Measurements from ENCODE around the gene ZFP90. TPM values are rescaled to one million over a fixed set of nuclear protein-coding genes. Genes with fewer than 3 reads are reported as not detected.

The ZFP90 gene
- total RNA-seq, 1 donor from 2014 or later = 34.8 TPM

DNA sequence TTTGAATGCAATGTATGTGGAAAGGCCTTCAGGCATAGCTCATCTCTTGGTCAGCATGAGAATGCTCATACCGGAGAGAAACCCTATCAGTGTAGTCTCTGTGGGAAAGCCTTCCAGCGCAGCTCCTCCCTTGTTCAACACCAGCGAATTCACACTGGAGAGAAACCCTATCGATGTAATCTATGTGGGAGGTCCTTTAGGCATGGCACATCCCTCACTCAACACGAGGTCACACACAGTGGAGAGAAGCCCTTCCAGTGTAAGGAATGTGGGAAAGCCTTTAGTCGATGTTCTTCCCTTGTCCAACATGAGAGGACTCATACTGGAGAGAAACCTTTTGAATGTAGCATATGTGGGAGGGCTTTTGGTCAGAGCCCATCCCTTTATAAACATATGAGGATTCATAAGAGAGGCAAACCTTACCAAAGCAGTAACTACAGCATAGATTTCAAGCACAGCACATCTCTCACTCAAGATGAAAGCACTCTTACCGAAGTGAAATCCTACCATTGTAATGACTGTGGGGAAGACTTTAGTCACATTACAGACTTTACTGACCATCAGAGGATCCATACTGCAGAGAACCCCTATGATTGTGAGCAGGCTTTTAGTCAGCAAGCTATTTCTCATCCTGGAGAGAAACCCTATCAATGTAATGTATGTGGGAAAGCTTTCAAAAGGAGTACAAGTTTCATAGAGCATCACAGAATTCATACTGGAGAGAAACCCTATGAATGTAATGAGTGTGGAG is 24.7 kb downstream of the ZFP90 start:
- Mint-ChIP-seq H3K36me3 (ENCODE audit: unreplicated experiment) (peaks cover 73% of the 10 kb centered on the region), H3K9me3 (ENCODE audit: unreplicated experiment) (peaks cover 55% of the 10 kb centered on the region), H3K27ac (ENCODE audit: unreplicated experiment) (no peak overlapping the region), H3K4me3 (ENCODE audit: unreplicated experiment) (no peak overlapping the region), H3K27me3 (ENCODE audit: unreplicated experiment) (no peaks in the 10 kb centered on the region), H3K4me1 (ENCODE audit: unreplicated experiment) (no peaks in the 10 kb centered on the region)
- no peak for TF ChIP-seq CTCF (IDR thresholded peaks at IDR 0.05)
- no peak for DNase-seq (ENCODE audit: extremely low spot score, unreplicated experiment)

DNA sequence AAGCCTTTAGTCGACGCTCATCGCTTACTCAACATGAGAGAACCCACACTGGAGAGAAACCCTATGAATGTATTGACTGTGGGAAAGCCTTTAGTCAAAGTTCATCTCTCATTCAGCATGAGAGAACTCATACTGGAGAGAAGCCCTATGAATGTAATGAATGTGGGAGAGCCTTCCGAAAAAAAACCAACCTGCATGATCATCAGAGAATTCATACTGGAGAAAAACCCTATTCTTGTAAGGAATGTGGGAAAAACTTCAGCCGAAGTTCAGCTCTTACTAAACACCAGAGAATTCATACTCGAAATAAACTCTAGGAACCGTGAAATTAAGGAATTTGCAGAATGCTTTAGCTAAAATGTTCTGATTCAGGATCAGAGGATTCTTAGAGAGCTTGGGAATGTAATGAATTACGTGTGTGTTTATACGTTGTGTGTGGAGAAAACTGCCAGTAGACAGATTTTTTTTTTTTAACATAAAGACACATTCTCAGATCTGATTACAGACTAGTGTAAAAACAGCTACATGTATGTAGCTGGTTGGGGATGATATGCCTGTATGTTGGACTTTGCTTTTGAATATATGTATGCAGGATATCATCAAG is 25.4 kb downstream of the ZFP90 start:
- H3K4me1 Mint-ChIP-seq (ENCODE audit: unreplicated experiment) = no peaks in the 10 kb centered on the region
- no peak overlapping the region for H3K27ac Mint-ChIP-seq (ENCODE audit: unreplicated experiment)
- peaks cover 70% of the 10 kb centered on the region for H3K36me3 Mint-ChIP-seq (ENCODE audit: unreplicated experiment)
- no peak overlapping the region for H3K4me3 Mint-ChIP-seq (ENCODE audit: unreplicated experiment)
- no peaks in the 10 kb centered on the region for H3K27me3 Mint-ChIP-seq (ENCODE audit: unreplicated experiment)
- TF ChIP-seq CTCF (IDR thresholded peaks at IDR 0.05) = no peak
- peaks cover 52% of the 10 kb centered on the region for H3K9me3 Mint-ChIP-seq (ENCODE audit: unreplicated experiment)
- DNase-seq (ENCODE audit: extremely low spot score, unreplicated experiment) = no peak

DNA sequence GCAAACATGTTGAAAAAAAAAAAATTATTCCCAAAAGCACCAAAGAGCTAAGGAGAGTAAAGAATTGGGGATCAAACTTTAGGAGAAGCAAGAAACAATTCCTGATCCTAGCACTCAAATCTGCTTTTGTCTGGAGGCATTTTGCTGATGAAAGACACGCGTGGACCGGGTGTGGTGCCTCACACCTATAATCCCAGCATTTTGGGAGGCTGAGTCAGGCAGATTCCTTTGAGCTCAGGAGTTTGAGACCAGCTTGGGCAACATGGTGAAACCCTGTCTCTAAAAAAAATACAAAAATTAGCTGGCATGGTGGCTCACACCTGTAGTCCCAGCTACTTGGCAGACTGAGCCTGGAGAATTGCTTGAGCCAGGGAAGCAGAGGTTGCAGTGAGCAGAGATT is 35.4 kb downstream of the ZFP90 start:
- Mint-ChIP-seq H3K9me3 (ENCODE audit: unreplicated experiment) (peaks cover 42% of the 10 kb centered on the region), H3K4me3 (ENCODE audit: unreplicated experiment) (no peak overlapping the region), H3K27ac (ENCODE audit: unreplicated experiment) (no peak overlapping the region), H3K36me3 (ENCODE audit: unreplicated experiment) (peaks cover 8% of the 10 kb centered on the region), H3K27me3 (ENCODE audit: unreplicated experiment) (no peaks in the 10 kb centered on the region), H3K4me1 (ENCODE audit: unreplicated experiment) (no peaks in the 10 kb centered on the region)
- no peak for TF ChIP-seq CTCF (IDR thresholded peaks at IDR 0.05)
- DNase-seq (ENCODE audit: extremely low spot score, unreplicated experiment) = no peak

DNA sequence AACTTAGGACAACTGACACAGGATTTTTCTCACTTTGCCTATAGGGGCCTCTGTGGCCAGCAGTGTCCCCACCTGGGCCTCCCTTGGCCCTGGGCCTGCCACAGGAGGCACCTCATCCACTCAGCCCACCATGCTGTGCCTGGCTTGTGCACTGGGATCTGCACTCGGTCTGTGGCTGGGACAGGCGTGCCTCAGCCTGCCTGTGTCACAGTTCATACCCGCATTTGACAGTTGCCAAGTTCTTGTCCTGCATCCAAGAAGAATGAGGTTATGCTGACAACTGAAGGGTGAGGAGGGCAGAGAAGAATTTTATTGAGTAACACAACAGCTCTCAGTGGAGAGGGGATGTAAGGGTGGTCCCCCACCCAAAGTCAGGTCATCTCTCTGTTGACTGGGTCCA is 36.0 kb downstream of the ZFP90 start:
- no peak for DNase-seq (ENCODE audit: extremely low spot score, unreplicated experiment)
- peaks cover 36% of the 10 kb centered on the region for H3K9me3 Mint-ChIP-seq (ENCODE audit: unreplicated experiment)
- no peak overlapping the region for H3K4me3 Mint-ChIP-seq (ENCODE audit: unreplicated experiment)
- no peak overlapping the region for H3K27ac Mint-ChIP-seq (ENCODE audit: unreplicated experiment)
- no peak for TF ChIP-seq CTCF (IDR thresholded peaks at IDR 0.05)
- H3K27me3 Mint-ChIP-seq (ENCODE audit: unreplicated experiment) = no peaks in the 10 kb centered on the region
- H3K36me3 Mint-ChIP-seq (ENCODE audit: unreplicated experiment) = peaks cover 5% of the 10 kb centered on the region
- no peaks in the 10 kb centered on the region for H3K4me1 Mint-ChIP-seq (ENCODE audit: unreplicated experiment)

- Mint-ChIP-seq H3K4me1 (ENCODE audit: unreplicated experiment) (no peaks in the 10 kb centered on the region), H3K27ac (ENCODE audit: unreplicated experiment) (no peak overlapping the region), H3K4me3 (ENCODE audit: unreplicated experiment) (no peak overlapping the region), H3K36me3 (ENCODE audit: unreplicated experiment) (peaks cover 5% of the 10 kb centered on the region), H3K9me3 (ENCODE audit: unreplicated experiment) (peaks cover 26% of the 10 kb centered on the region), H3K27me3 (ENCODE audit: unreplicated experiment) (no peaks in the 10 kb centered on the region)
- no peak for TF ChIP-seq CTCF (IDR thresholded peaks at IDR 0.05)
- no peak for DNase-seq (ENCODE audit: extremely low spot score, unreplicated experiment)
Observed at GRCh38 chr16:68577352-68577853, 38.3 kb downstream of the ZFP90 start.
